Umbilical cord (tissue), 2 donors: ENCODE data around the gene UBE2S. TPM values are rescaled to one million over a fixed set of nuclear protein-coding genes. Genes with fewer than 3 reads are reported as not detected.
"Not testable (repeated sequence)": the region's sequence is repeated elsewhere in the genome, so short reads cannot be mapped to it uniquely, and the experiment has no call there.

Experiments used
- DNase-seq: peaks from one replicate; pipeline ENCODE4 v3.0.0-alpha.2; 2015; ENCODE audit warnings: low spot score
- total RNA-seq: library from RNA; depleted of rRNA; stranded (reverse); fragments of >200 nt; gene quantifications from one replicate; pipeline ENCODE4 v1.2.3, GENCODE V29; 2014; ENCODE audit warnings: low replicate concordance; ENCODE audit not compliant: insufficient read depth

UBE2S gene
- total RNA-seq: 19.3 TPM

DNA sequence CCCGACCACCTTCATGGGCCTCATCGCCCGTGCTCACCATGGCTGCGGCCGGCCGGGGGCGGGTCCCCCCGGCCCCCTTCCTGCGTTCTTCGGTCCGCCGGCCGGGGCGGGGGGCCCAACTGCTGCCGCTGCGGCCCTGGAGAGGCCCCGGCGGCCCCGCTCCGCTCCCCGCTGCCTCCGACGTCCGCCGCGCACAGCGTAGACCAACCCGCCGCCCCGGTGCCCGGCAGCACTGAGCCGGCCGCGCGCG, at the start of gene UBE2S:
TSS of gene UBE2S (minus strand) at position 239 of the 250 bp plus-strand sequence. CDS start at position 40, 199 bp downstream.
- not testable (repeated sequence) for DNase-seq

DNA sequence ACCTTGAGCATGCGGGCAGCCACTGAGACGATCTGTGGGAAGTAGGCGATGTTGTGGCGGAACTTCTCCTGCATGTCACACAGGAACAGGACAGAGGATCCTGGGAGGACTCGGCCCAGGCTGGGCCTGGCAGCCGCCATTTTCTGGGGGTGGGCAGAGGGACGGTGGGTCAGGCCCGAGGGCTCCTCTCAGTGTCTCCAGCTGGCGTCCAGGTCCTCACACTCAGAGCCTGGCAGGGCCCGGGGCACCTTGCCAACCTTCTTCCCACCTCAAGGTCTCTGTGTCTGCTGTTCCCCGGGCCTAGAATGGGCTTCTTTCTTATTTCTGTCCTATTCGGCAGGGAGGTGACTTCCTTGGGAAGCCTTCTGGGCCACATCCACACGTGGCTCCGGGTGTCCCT, 48.8 kb upstream of the UBE2S start:
- no peak for DNase-seq

- no peak for DNase-seq
Measured at GRCh38 chr19:55455576-55456235, 48.1 kb upstream of the UBE2S start.

DNA sequence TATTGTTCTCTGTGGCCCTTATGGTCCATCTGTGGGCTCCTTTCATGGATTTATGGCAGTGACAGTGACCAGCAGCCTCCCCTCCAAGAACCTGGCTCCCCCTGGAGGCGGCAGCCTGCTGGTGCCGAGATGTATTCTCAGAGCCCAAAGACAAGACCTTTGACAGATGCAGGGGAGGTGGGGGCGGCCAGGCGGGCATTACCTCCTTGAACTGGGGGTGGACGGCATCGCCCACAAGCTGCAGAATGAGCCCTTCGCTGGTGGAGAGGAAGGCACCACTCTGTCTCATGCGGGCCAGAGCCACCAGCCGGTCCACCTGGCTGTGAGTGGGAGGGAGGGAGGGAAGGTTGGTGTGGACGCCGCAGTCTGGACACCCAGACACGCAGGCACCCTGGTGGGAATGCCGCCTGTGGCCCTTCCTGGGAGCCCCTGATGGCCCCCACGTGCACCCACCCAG, 47.2 kb upstream of the UBE2S start:
- no peak for DNase-seq

DNA sequence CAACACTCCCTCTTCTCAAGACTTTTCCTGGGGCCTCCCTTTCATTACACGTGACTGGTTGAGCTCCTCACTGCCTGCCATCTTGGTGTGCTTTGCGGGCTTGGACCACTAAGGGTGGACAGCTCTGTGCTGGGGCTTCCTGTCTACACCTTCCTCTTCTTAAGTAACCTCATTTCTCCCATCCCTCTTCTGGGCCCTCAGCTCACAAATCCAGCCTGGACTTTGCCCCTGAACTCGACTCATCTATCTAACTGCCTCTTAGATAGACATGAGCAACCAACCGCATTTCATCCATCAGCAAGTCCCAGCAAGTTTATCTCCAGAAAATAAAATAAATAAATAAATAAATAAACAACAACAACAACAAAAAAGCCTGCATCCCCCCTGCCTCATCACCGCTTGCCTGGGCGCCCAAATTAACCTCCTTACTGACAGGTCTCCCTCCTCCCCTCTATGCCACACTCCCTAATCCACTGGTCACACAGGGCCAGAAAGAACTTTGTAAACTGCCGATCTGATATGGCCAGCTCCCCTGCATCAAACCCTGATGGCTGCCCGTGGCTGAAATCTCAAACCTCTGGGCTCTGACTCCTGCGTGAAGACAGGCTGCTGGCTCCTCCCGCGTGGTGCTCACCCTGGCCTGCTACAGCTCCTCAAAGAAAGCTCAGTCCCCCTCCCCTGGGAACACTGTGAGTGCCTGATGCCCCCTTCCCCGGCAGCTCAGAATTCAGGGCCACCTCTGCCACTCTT, 46.1 kb upstream of the UBE2S start:
- DNase-seq: no peak

- peak; percentile 84 for DNase-seq
Measured at GRCh38 chr19:55452749-55453346, 45.3 kb upstream of the UBE2S start.

DNA sequence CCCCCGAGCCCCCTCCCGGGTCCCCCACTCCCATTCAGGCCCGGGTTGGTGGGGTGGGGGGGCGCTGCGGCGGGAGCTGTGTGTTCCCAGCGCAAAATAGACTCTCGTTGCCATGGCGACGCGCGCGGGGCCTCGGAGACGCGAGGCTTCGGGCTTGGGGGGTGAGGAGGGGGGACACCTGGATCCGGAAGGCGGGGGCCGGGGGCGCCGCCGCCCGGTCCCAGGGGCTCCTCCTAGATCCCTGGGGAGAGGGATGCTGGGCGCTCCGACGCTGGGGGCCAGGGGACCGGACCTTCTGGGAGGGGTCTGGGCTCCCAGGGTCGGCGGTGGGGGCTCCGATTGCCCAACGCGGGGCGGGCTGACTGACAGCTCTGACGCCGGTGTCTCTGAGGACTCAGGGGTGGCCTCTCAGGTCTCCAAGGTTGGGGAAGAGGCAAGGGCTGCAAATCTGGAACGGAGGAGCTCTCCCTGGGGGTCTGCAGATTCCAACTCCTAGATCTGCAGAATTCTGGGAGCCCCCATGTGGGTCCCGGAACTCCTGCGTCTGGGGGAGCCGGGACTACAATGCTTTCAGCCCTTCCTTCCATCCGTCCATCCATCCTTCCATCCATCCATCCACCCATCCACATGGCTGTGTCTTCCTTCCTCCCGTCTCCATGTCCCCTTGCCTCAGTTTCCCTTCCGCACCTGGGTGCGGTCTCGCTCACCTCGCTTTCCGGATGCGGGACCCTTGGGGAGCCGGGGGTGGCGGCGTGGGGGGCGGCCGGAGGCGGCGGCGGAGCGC, 44.6 kb upstream of the UBE2S start:
- DNase-seq: no peak

- no peak for DNase-seq
Measured at GRCh38 chr19:55451163-55451964, 43.8 kb upstream of the UBE2S start.

DNA sequence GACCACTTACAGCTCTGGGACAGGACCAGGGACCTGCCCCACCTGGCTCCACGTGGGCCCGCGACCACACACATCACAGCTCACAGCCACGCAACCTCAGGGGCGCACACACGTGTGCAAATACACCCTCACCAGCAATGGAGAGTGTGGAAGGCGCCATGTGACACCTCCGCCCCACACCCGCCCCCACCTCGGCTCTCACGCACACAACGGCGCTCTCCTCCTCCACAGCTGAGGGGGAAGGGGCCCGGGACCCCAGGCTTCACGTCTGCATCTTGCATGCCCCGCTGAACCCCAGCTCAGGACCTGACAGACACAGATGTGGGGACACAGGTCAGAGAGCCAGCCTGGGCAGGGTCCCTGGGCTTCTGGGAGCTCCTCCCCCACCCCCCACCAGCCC, 41.9 kb upstream of the UBE2S start:
- no peak for DNase-seq

DNA sequence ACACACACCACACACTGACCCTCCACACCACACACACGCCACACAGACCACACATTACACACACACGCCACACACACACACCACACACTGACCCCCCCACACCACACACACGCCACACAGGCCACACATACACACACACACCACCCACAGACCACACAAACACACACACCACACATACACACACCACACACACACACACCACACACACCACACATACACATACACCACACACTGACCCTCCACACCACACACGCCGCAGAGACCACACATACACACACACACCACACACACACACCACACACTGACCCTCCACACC, 40.5 kb upstream of the UBE2S start:
- DNase-seq: not testable (repeated sequence)

DNA sequence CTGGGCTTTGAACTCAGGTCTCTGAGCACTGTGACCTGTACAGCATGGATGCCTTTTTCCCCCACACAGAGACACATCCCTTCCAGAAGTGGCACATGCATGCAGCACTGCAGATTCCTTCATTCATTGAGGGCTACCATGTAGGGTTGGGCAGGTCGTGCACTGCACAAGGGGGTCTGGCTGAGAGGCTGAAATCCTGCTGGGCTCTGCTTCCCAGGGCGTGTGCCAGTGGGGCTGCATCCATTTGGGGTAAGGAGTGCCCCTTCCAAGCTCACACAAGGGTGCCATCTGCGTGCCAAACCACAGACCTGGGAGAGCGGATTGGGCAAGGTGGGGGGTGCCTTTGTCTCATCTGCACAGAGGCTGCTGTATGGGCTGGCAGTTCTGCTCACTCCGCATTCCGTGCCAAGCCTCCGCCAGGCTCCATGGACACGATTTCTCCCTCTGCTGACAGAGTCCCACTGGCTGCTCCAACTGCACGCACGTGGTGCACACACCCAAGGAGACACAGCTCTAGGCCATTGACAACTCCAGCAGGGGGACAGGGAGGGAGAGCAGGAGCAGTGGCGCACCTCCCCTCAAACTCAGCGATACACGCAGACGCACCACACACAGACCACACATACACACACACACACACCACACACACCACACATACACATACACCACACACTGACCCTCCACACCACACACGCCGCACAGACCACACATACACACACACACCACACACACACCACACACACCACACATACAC, 40.0 kb upstream of the UBE2S start:
- no peak for DNase-seq

DNA sequence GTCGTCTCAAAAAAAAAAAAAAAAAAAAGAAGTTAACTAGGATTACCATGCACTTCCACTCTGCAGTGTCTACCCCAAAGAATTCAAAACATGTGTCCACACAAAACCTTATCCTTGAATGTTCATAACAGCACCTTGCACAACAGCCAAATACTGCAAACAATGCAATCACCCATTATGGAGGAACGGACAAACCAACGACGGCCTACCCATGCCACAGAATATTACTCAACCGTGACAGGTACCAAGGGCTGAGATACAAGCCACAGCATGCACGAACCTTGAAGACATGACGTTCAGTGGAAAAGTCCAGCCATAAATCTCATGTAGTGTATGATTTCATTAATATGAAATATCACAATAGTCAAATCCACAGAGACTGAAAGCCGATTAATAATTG, 38.5 kb upstream of the UBE2S start:
- no peak for DNase-seq

- DNase-seq: no peak
Measured at GRCh38 chr19:55444646-55445045, 37.1 kb upstream of the UBE2S start.

DNA sequence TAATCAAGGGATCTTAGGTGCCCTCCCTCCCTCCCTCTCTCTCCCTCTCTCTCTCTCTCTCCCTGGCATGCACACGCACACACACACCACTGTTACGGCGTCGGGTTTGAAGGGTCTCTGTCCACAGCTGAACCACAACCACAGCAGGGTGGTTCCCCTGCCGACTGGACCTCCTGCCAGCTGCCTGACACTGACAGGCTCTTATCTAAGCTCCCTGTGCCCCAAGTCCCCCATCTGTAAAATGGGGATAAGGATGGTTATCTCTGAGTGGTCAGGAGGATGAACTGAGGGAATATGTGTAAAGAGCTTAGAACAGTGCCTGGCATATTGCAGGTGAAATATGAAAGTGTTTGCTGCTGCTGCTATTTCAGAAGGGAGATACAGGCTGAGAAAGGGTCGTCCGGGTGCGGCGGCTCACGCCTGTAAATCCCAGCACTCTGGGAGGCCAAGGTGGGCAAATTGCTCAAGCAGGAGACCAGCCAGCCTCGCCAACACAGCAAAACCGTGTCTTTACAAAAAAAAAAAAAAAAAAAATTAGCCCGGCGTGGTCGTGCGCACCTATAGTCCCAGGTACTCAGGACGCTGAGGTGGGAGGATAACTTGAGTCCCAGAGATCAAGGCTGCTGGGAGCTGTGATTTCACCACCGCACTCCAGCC, 36.4 kb upstream of the UBE2S start:
- DNase-seq: no peak

DNA sequence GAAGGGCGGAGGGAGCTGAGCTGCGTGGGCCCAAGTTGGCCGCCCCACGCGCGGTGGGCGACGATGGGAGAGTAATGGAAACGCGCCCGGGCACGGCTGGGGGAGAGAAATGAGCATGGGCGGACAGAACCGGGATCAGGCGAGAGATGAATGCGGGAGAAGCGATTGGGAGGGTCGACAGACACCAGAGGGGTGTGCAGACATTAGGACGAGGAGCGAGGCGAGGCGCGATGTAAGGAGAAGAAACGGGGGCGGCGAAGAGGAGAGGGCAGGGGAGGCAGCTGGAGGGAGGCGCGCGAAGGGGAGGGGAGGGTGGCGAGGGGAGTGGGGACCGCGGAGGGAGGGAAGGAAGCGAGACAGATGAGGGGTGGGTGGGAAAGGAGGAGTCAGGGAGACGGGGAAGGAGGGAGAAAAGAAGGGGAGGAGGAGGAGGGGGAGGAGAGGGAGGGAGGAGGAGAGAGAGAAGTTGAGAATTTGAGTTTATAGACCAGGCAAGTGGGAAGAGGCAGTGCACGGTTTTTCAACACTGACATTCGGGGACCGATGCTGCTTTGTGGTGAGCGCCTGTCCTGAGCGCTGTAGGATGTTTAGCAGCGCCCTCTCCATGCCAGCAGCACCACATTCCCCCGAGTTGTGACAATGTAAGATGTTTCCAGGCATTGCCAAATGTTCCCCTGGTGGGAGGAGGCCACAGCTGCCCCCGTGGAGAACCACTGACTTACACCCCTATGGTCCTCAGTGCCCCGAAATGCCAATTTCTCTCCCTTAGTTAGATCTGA, 35.6 kb upstream of the UBE2S start, which contains the start of gene SHISA7:
TSS of gene SHISA7 (minus strand) at position 256 of the 779 bp plus-strand sequence. CDS start 437 bp downstream, outside the sequence.
- no peak for DNase-seq

- DNase-seq: no peak
Measured at GRCh38 chr19:55442372-55442961, 34.9 kb upstream of the UBE2S start.

GRCh38 chr19:55441692-55442321, 34.2 kb upstream of the UBE2S start:
- DNase-seq: no peak

GRCh38 chr19:55441319-55441691, 33.7 kb upstream of the UBE2S start:
- DNase-seq: no peak
